Mucosa of descending colon (tissue), 3 donors: ENCODE measurements around the gene PARVB. TPM values are rescaled to one million over a fixed set of nuclear protein-coding genes. Genes with fewer than 3 reads are reported as not detected.

Experiments
- ATAC-seq: fragments of 200-7000 bp; cut with Tn5 transposase; one replicate; pipeline ENCODE4 v1.9.1; 2020; ENCODE audit warnings: mild to moderate bottlenecking, moderate library complexity
- DNase-seq, 3 donors: peaks; one replicate each; pipeline ENCODE4 v3.0.0-alpha.2; 2020
- H3K36me3 ChIP-seq: fragments of 200-600 bp; one replicate; pipeline ENCODE4 v1.8.0; 2021; ENCODE audit warnings: low read depth, mild to moderate bottlenecking
- H3K4me1 ChIP-seq: fragments of 200-600 bp; one replicate; pipeline ENCODE4 v1.8.0; 2021; ENCODE audit warnings: low read depth, mild to moderate bottlenecking
- H3K4me3 ChIP-seq: fragments of 200-600 bp; one replicate; pipeline ENCODE4 v1.8.0; 2021; ENCODE audit warnings: mild to moderate bottlenecking
- H3K9me3 ChIP-seq: fragments of 200-600 bp; one replicate; pipeline ENCODE4 v1.8.0; 2021; ENCODE audit warnings: mild to moderate bottlenecking
- intact Hi-C, 2 donors: fragments of 100-400 bp; cut with DNase I in 1 of 2; cut with micrococcal nuclease in 1 of 2; formaldehyde crosslinking; loops; one replicate each; pipeline versions ENCODE4 v1.11.0 to v1.11.1; 2022; cut with DNase I, micrococcal nuclease
- total RNA-seq, 3 donors: library from RNA; stranded (reverse); fragmentation: NEBNext Ultra II Directional in 2 of 3; extraction: Animal tissue kit (Norgen Biotek cat#: 25700) in 2 of 3; gene quantifications; one replicate each; pipeline versions ENCODE4 v1.2.1 to v1.2.4, GENCODE V29; 2021 to 2023
- TF ChIP-seq, protein P1 (sequence below): fragments of 200-600 bp; IDR thresholded peaks from one replicate; pipeline ENCODE4 v1.8.0; 2022; ENCODE audit warnings: antibody characterized with exemption, mild to moderate bottlenecking
- donor health status: DM: no; HTN: no; CAD: no; lungs with moderate emphysema.
- donor health status: DM: no; HTN: no; CAD: no.
- donor health status: DM: no; HTN: yes; CAD: no.

PARVB gene
- total RNA-seq, 3 donors from 2014 or later, result 5.2 to 35.7 (median 14.9) TPM

DNA sequence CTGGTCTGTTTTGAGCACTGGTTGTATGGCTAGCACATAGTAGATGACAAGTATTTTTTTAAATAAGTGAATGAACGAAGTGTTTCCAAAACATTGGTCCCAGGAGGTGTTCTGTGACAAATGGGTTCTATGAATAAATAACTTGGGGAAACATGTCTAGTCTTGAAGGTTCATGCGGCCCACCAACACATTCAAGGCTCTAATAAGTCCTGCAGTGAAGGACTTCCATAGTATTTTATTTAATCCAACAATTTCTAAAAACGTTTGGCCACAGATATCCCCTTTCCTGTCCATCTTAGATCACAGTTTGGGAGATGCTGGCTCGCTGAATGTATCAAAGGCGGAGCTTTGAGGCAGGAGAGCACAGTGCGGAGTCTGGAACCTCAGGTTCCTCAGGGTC is 179.1 kb downstream of the PARVB start:
- intact Hi-C loops, result no loop called here
- no peak overlapping the region for H3K4me3 ChIP-seq
- no peaks in the 10 kb centered on the region for H3K4me1 ChIP-seq
- H3K36me3 ChIP-seq, result no peaks in the 10 kb centered on the region
- H3K9me3 ChIP-seq, result no peaks in the 10 kb centered on the region
- no peak for DNase-seq
- ATAC-seq, result no peak
- TF ChIP-seq, protein P1, sequence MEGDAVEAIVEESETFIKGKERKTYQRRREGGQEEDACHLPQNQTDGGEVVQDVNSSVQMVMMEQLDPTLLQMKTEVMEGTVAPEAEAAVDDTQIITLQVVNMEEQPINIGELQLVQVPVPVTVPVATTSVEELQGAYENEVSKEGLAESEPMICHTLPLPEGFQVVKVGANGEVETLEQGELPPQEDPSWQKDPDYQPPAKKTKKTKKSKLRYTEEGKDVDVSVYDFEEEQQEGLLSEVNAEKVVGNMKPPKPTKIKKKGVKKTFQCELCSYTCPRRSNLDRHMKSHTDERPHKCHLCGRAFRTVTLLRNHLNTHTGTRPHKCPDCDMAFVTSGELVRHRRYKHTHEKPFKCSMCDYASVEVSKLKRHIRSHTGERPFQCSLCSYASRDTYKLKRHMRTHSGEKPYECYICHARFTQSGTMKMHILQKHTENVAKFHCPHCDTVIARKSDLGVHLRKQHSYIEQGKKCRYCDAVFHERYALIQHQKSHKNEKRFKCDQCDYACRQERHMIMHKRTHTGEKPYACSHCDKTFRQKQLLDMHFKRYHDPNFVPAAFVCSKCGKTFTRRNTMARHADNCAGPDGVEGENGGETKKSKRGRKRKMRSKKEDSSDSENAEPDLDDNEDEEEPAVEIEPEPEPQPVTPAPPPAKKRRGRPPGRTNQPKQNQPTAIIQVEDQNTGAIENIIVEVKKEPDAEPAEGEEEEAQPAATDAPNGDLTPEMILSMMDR, result no peak

DNA sequence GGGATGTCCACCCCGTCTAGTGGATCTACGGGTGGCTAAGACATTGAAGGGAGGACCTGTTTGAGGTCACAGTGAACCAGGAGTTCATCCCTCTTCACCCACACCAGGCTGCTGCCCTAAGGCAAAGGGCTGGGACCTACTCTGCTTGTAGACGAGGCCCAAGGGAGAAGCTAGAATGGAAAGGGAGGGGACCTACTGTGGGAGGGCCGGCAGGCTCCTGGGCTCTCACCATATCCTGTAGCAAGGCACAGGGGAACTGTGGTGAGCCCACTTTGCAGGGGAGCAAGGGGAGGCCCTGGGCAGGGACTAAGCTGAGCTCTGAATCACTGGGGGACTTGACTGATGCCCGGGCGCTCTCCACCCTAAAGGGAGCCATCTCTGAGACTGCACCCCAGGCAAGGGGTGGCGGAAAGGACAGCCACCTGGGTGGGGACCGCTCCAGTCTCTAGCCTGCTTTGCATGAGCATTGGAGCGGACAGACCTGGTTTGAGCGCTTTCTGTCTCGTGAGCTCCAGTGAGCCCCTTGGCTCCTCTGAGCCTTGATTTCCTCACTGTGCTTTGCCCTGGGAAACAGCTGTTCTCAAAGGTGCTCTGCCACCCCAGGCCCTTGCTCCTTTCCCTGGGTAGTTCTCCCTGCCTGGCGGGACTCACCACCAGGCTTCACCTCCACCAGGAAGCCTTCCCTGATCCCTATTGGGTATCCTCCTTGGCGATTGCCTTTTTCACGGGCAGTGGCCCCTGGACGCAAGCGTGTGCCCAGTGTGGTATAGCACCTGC is 180.8 kb downstream of the PARVB start:
- ATAC-seq (peak; percentile 36), DNase-seq (no peak)
- TF ChIP-seq, protein P1, result no peak
- H3K36me3 ChIP-seq, result no peaks in the 10 kb centered on the region
- peaks cover 2% of the 10 kb centered on the region for H3K9me3 ChIP-seq
- H3K4me3 ChIP-seq, result no peak overlapping the region
- intact Hi-C loops, result no loop called here
- H3K4me1 ChIP-seq, result no peaks in the 10 kb centered on the region

DNA sequence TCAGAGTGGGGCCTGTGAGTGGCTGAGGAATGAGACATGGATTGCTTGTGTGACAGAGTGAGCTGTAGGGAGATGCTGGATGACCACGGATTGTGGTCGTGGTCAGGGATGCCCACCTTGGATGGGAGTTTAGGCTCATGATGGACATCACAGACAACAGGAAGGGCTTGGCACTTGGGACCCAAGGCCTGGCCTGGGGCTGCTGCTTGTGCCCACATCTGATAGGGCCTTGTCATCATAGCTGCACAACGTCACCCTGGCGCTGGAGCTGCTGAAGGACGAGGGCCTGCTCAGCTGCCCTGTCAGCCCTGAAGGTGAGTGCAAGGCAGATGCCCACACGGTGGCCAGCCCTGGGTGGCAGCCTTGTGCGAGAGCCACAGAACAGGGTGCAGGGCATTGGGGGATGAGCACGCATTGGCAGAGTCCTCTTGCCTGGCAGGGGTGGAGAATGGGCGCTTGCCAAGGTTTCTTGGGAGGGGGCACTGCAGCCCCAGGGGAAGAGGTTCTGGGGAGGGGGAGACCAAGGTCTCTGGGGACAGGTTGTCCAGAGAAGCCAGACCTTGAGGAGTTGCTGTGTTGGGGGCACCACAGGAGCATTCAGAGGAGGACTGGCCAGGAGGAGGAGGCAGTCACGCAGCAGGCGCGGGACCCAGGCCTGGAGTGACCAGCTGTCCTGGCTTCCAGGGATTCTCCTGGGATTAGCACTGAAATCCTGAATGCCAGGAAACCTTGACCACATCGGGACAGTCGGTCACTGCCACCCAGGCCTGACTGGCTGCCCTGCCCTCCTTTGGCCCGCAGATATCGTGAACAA is 181.6 kb downstream of the PARVB start:
- Histone ChIP-seq H3K36me3 (no peaks in the 10 kb centered on the region), H3K4me3 (no peak overlapping the region), H3K4me1 (no peaks in the 10 kb centered on the region), H3K9me3 (peaks cover 2% of the 10 kb centered on the region)
- DNase-seq (no peak), ATAC-seq (no peak)
- intact Hi-C loops, result no loop called here
- TF ChIP-seq, protein P1, result no peak

DNA sequence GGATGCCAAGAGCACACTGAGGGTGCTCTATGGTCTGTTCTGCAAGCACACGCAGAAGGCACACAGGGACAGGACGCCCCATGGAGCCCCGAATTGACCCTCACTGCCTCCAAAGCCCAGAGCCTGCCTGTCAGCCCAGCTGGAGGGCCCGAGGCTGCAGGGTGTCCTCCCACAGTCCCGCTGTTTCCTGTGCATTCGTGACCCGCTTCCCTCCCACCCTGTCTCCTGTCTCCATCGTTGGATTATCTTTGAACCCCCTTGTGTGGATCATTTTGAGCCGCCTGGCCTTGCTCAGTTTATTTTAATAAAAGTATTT is 182.2 kb downstream of the PARVB start:
- no peak for DNase-seq
- Histone ChIP-seq H3K4me1 (no peaks in the 10 kb centered on the region), H3K36me3 (no peaks in the 10 kb centered on the region), H3K4me3 (no peak overlapping the region), H3K9me3 (peaks cover 2% of the 10 kb centered on the region)
- TF ChIP-seq, protein P1, result no peak
- ATAC-seq, result no peak
- intact Hi-C loops, result no loop called here

DNA sequence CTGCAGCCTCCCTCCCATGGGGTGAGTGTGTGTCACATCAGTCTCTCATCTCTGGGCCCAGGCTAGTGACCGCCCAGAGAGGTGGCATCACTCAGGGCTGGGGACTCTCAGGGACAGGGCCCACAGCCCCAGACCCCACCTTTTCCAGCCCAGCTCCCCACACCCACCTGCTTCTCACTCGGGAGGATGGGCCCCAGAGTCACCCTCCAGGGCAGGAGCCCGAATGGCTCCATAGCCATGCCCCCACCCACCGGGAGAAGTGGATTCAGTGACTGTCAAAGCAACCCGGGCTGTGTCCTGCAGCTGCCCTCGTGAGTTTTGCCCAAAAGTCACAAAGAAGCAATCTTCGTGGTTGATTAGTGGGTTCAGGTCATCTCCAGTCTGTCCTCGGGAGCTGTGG is 182.6 kb downstream of the PARVB start:
- Histone ChIP-seq H3K4me3 (no peak overlapping the region), H3K36me3 (no peaks in the 10 kb centered on the region), H3K9me3 (peaks cover 2% of the 10 kb centered on the region), H3K4me1 (no peaks in the 10 kb centered on the region)
- intact Hi-C loops, result no loop called here
- TF ChIP-seq, protein P1, result no peak
- DNase-seq (peak in 1 of 3 donors; percentile 37), ATAC-seq (no peak)
